ENCODE data around the gene TSPAN33.

GRCh38 chr7:129149511-129149910 lies 5.0 kb downstream of the TSPAN33 start:
- TF ChIP-seq, protein P1, sequence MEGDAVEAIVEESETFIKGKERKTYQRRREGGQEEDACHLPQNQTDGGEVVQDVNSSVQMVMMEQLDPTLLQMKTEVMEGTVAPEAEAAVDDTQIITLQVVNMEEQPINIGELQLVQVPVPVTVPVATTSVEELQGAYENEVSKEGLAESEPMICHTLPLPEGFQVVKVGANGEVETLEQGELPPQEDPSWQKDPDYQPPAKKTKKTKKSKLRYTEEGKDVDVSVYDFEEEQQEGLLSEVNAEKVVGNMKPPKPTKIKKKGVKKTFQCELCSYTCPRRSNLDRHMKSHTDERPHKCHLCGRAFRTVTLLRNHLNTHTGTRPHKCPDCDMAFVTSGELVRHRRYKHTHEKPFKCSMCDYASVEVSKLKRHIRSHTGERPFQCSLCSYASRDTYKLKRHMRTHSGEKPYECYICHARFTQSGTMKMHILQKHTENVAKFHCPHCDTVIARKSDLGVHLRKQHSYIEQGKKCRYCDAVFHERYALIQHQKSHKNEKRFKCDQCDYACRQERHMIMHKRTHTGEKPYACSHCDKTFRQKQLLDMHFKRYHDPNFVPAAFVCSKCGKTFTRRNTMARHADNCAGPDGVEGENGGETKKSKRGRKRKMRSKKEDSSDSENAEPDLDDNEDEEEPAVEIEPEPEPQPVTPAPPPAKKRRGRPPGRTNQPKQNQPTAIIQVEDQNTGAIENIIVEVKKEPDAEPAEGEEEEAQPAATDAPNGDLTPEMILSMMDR (optimal IDR thresholded peaks at IDR 0.05 in 1 of 3, IDR thresholded peaks at IDR 0.05 in 1 of 3, conservative IDR thresholded peaks at IDR 0.05 in 1 of 3; ENCODE audit: extremely low read depth in 1 of 3, insufficient read depth in 2 of 3, low read length in 3 of 3): no peak
- TF ChIP-seq EZH2 (IDR thresholded peaks at IDR 0.05; ENCODE audit: low read length): no peak

Measured in keratinocyte (primary cell).